SK-MEL-5 (cell line): Measurements from ENCODE around the gene HOXC13. TPM values are rescaled to one million over a fixed set of nuclear protein-coding genes. Genes with fewer than 3 reads are reported as not detected.
A peak's percentile ranks its signal among the peaks of the same experiment; 100 is the strongest.

Source experiments
- DNase-seq: peaks from one replicate; pipeline ENCODE4 v3.0.0-alpha.2; 2016; ENCODE audit warnings: low read depth, low spot score
- in situ Hi-C: cut with HindIII; loops from 2 replicates; pipeline ENCODE4 v1.10.0; 2016; ENCODE audit warnings: low sequenced_read_pairs, high pct_unique_total_duplicates, low pct_unique_long_range_greater_than_20kb
- total RNA-seq: library from RNA; depleted of rRNA; stranded (reverse); fragments of >200 nt; shearing (Covaris generic); gene quantifications from 2 replicates; pipeline ENCODE4 v1.2.3, GENCODE V29; 2014

Gene HOXC13
- total RNA-seq, 1 experiment from 2014 or later = 6.1 TPM

GRCh38 chr12:53935383-53936341 is 3.0 kb upstream of the HOXC13 start:
- in situ Hi-C loops = no loop called here
- DNase-seq = no peak

- no peak for DNase-seq
- in situ Hi-C loops = no loop called here
Observed at GRCh38 chr12:53937099-53937498, 1.5 kb upstream of the HOXC13 start.

- DNase-seq = no peak
- in situ Hi-C loops = no loop called here
Observed at GRCh38 chr12:53937596-53938325, 870 bp upstream of the HOXC13 start.

- no peak for DNase-seq
- in situ Hi-C loops = no loop called here
Observed at GRCh38 chr12:53939141-53940108, 794 bp downstream of the HOXC13 start.

- in situ Hi-C loops = no loop called here
Observed at GRCh38 chr12:53940443-53941014, 1.9 kb downstream of the HOXC13 start.

GRCh38 chr12:53941187-53941586 is 2.6 kb downstream of the HOXC13 start:
- no peak for DNase-seq
- in situ Hi-C loops = no loop called here

More at GRCh38 chr12:53940443-53941014, 1.9 kb downstream of the HOXC13 start:
- no peak for DNase-seq

GRCh38 chr12:53941750-53942149 is 3.1 kb downstream of the HOXC13 start:
- in situ Hi-C loops = no loop called here
- peak; percentile 1 for DNase-seq

GRCh38 chr12:53942467-53942997 is 3.9 kb downstream of the HOXC13 start:
- DNase-seq = no peak
- in situ Hi-C loops = no loop called here

- no peak for DNase-seq
- in situ Hi-C loops = no loop called here
Observed at GRCh38 chr12:53944209-53944608, 5.6 kb downstream of the HOXC13 start.

GRCh38 chr12:53944907-53945847 is 6.5 kb downstream of the HOXC13 start:
- in situ Hi-C loops = no loop called here
- no peak for DNase-seq

- in situ Hi-C loops = no loop called here
- DNase-seq = no peak
Observed at GRCh38 chr12:53947743-53948142, 9.1 kb downstream of the HOXC13 start.

GRCh38 chr12:53948650-53949593 is 10.3 kb downstream of the HOXC13 start:
- in situ Hi-C loops = no loop called here
- peak; percentile 68 for DNase-seq

GRCh38 chr12:53949631-53950436 is 11.2 kb downstream of the HOXC13 start:
- DNase-seq = no peak
- in situ Hi-C loops = no loop called here

- in situ Hi-C loops = no loop called here
Observed at GRCh38 chr12:53950437-53950773, 11.8 kb downstream of the HOXC13 start.

More at GRCh38 chr12:53950437-53950773, 11.8 kb downstream of the HOXC13 start:
- peak; percentile 3 for DNase-seq
